Natural killer cell treated with Interleukin-12 subunit alpha and Interleukin-12 subunit beta and Interleukin-15 and Interleukin-18, amount 100 ng/mL, for 72 hours (primary cell): ENCODE measurements around the gene LYPLAL1. TPM values are rescaled to one million over a fixed set of nuclear protein-coding genes. Genes with fewer than 3 reads are reported as not detected.

Source experiments
- ATAC-seq, 2 donors: fragments of 150-1000 bp; cut with Tn5 transposase in 1 of 2; sonication (Bioruptor Pico), chemical (Tn5 transposase) in 1 of 2; 2 replicates each; pipeline ENCODE4 v1.10.0; 2021
- DNase-seq: peaks from one replicate; pipeline ENCODE4 v3.0.0; 2022; ENCODE audit warnings: low spot score
- H3K27ac Mint-ChIP-seq, 2 donors: 1 replicate in 1 of 2; 2 replicates in 1 of 2; pipeline ENCODE4 v1.8.0; 2022; ENCODE audit warnings: mixed read lengths in 2 of 2, mild to moderate bottlenecking in 1 of 2, moderate library complexity in 1 of 2
- H3K27me3 Mint-ChIP-seq, 2 donors: 1 replicate in 1 of 2; 2 replicates in 1 of 2; pipeline ENCODE4 v1.8.0; 2022; ENCODE audit warnings: mixed read lengths in 2 of 2
- H3K36me3 Mint-ChIP-seq: one replicate; pipeline ENCODE4 v1.8.0; 2022; ENCODE audit warnings: mixed read lengths
- H3K4me1 Mint-ChIP-seq, 2 donors: 1 replicate in 1 of 2; 2 replicates in 1 of 2; pipeline ENCODE4 v1.8.0; 2022; ENCODE audit warnings: low read depth in 2 of 2, mixed read lengths in 2 of 2, mild to moderate bottlenecking in 1 of 2
- H3K4me3 Mint-ChIP-seq: one replicate; pipeline ENCODE4 v1.8.0; 2022; ENCODE audit warnings: mixed read lengths
- H3K9me3 Mint-ChIP-seq: 2 replicates; pipeline ENCODE4 v1.8.0; 2022; ENCODE audit warnings: mixed read lengths
- total RNA-seq, 2 donors: library from RNA; stranded (reverse); gene quantifications; one replicate each; pipeline ENCODE4 v1.2.3, GENCODE V29; 2022

Gene LYPLAL1
- total RNA-seq, 2 donors from 2014 or later: 12.5 to 20.3 TPM

DNA sequence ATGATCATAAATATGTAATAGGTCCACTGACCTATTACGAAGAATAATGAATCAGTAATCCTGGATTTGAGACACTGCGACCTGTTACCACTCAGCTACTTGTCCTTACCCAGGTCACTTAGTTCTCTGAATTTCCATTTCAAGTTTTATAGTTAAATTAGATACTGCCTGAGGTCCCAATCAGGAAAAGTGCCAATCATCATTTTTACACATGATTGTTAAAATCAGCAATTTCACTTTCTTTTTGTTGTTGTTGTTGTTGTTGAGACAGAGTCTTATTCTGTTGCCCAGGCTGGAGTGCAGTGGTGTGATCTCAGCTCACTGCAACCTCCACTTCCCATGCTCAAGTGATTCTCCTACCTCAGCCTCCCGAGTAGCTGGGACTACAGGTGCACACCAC is 22.8 kb upstream of the LYPLAL1 start:
- no peak for DNase-seq
- Mint-ChIP-seq H3K4me1 (no peaks in the 10 kb centered on the region), H3K4me3 (no peak overlapping the region), H3K27ac (no peak overlapping the region), H3K36me3 (no peaks in the 10 kb centered on the region), H3K27me3 (peaks cover 23 to 25% of the 10 kb centered on the region in 2 donors), H3K9me3 (no peaks in the 10 kb centered on the region)
- ATAC-seq: no peak

DNA sequence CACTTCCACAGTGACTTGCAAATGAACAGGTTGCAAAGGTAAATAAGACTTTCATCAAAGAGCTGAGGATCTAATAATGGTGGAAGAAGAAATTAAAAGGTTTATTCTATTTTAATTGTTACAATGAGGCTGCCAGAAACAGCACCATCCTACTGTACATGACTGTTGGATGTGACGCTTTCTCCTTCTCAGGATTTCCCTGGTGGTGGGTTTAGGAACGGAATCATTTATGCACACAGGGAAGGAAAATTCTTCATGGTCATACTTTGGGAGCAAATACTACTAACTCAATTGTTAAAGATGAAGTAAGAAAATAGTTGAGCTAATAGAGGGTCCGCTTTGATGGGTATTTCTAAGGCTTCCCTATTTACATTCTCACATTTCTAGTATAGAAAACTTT is 22.2 kb upstream of the LYPLAL1 start:
- ATAC-seq: no peak
- no peak for DNase-seq
- no peak overlapping the region for H3K4me3 Mint-ChIP-seq
- H3K27ac Mint-ChIP-seq: no peak overlapping the region
- no peaks in the 10 kb centered on the region for H3K9me3 Mint-ChIP-seq
- no peaks in the 10 kb centered on the region for H3K36me3 Mint-ChIP-seq
- no peaks in the 10 kb centered on the region for H3K4me1 Mint-ChIP-seq
- peaks cover 19 to 20% of the 10 kb centered on the region in 2 donors for H3K27me3 Mint-ChIP-seq

DNA sequence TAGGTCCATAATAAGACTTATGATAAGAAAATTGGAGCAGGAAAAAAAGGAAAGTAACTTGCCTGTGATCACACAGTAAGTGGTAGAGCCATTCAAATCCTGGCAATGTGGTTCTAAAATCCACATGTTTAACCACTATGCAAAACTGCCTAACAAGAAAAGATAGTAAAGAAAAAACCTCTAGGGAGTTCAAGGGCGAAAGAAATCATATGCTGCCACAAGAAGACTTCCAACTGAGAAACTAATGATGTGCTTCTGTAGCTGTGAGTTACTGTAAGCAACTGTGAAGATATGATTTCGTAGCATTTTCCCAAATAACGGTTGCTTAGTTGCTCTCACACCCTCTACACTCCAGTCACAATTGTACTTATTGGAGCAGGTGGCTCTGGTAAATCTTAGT is 20.9 kb upstream of the LYPLAL1 start:
- no peak overlapping the region for H3K27ac Mint-ChIP-seq
- no peak for ATAC-seq

DNA sequence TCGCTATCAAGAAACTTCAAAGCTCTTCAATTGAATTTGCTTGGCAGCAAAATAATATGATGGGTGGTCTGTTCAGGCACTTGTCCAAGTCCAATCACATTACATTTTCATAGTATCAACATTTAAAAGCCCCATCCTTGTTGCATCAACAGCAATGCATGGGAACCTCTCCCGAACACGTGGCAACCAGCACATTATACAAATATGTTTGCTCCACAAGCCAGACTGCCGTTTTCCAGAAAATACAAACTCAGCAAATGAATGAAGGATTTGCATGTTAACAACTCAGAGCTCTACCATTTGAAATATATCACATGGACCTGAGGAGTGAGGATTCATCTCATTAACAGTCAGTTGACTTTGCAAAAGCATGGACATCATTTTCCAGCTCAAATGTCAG is 20.0 kb upstream of the LYPLAL1 start:
- DNase-seq (no peak), ATAC-seq (no peak)
- Mint-ChIP-seq H3K9me3 (no peaks in the 10 kb centered on the region), H3K36me3 (no peaks in the 10 kb centered on the region), H3K4me1 (no peaks in the 10 kb centered on the region), H3K4me3 (no peak overlapping the region), H3K27me3 (peaks cover 17 to 18% of the 10 kb centered on the region in 2 donors), H3K27ac (no peak overlapping the region)

More for the DNA sequence above, 20.9 kb upstream of the LYPLAL1 start:
- Mint-ChIP-seq H3K27me3 (peaks cover 17 to 18% of the 10 kb centered on the region in 2 donors), H3K4me1 (no peaks in the 10 kb centered on the region), H3K4me3 (no peak overlapping the region), H3K36me3 (no peaks in the 10 kb centered on the region), H3K9me3 (no peaks in the 10 kb centered on the region)
- DNase-seq: no peak

DNA sequence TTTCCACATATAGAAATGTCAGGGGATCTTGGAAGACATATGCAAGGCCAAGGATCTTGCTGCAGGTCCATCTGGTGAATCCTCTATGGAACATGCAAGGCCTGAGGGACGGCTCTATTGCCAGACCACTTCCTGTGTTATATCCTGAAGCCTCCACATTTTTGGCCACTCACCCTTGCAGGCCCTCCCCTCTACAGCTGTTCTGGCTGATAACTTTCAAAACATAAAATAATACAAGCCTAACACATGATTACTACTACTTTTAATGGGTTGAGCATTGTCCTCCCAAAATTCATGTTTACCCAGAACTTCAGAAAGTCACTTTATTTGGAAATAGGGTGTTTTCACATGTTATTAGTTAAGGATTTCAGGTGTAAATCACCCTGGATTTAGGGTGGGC is 18.5 kb upstream of the LYPLAL1 start:
- Mint-ChIP-seq H3K27ac (no peak overlapping the region), H3K27me3 (peaks cover 15 to 16% of the 10 kb centered on the region in 2 donors), H3K4me3 (no peak overlapping the region), H3K4me1 (no peaks in the 10 kb centered on the region), H3K36me3 (no peaks in the 10 kb centered on the region), H3K9me3 (no peaks in the 10 kb centered on the region)
- ATAC-seq (no peak), DNase-seq (no peak)

DNA sequence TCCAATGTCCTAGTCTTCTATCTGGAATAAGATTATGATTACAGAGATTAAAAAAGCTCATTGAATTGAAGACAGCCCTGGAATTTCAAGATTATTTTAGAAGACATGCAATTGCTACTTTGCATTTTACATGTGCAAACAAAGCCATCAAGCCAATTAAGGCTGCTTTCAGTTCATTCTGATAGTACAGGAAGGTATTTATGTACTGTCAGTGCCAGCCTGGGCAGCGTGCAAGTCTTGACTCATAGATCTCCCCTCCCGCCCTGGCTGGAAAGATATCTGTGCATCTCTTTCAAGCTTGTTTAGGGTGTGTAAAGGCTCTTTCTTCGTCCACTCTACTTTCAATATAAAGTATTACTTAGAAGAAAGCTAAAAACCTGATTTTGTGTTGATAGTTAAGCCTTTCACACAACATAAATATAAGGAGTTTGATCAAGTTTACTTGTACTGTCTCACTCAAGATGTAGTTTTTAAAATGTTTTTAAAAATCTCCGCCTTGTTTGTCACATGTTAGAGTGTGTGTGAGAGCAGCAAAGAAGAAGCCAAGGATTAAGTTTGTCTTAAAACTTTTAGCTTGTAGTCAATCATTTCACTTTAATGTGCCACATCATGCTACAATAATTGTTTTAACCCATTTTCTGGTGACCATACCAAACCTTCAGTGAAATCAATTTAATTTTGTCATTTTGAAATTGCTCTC is 13.6 kb upstream of the LYPLAL1 start:
- Mint-ChIP-seq H3K4me3 (no peak overlapping the region), H3K36me3 (no peaks in the 10 kb centered on the region), H3K4me1 (no peaks in the 10 kb centered on the region), H3K9me3 (no peaks in the 10 kb centered on the region), H3K27ac (no peak overlapping the region), H3K27me3 (peaks cover 4 to 10% of the 10 kb centered on the region in 2 donors)
- DNase-seq: no peak
- ATAC-seq: no peak

DNA sequence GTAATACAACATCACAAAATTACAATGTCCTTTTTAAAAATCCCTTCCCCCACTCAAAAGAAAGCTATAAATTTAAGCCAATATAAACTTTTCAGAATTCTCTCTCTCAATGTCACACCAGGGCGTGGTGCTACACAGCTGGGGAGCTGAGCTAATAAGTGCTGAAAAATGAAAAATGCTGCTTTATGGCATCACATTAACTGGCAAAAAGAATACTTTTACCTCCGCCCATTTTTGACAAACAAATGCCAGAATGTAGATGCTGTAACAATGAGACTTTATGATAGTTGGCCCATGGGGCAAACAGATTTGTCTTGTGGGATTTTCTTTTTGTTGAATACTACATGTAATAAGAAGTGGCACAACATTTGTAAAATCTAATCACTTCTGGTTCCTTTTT is 12.7 kb upstream of the LYPLAL1 start:
- Mint-ChIP-seq H3K27me3 (peaks cover 4 to 9% of the 10 kb centered on the region in 2 donors), H3K36me3 (no peaks in the 10 kb centered on the region), H3K9me3 (no peaks in the 10 kb centered on the region), H3K27ac (no peak overlapping the region), H3K4me3 (no peak overlapping the region), H3K4me1 (no peaks in the 10 kb centered on the region)
- ATAC-seq (no peak), DNase-seq (no peak)

DNA sequence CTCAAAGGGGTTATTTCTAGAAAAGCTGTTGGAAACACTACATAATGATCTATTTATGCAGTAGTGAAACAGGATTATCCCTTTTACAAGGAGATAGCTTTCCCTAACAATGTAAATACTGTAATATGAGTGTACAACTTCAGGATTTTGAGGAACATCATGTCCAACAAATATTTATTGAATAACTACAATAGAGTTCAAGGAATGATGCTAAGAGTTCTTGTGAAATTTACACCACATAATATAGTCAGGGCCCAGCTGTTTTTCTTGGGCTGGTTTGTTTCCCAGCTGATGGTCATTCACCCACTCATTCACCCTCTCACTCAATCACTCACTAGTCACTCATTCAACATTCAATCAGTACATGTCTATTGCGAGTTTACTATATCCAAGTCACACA is 12.3 kb upstream of the LYPLAL1 start:
- Mint-ChIP-seq H3K4me1 (no peaks in the 10 kb centered on the region), H3K27me3 (peaks cover 4 to 9% of the 10 kb centered on the region in 2 donors), H3K9me3 (no peaks in the 10 kb centered on the region), H3K27ac (no peak overlapping the region), H3K4me3 (no peak overlapping the region), H3K36me3 (no peaks in the 10 kb centered on the region)
- no peak for ATAC-seq
- no peak for DNase-seq

DNA sequence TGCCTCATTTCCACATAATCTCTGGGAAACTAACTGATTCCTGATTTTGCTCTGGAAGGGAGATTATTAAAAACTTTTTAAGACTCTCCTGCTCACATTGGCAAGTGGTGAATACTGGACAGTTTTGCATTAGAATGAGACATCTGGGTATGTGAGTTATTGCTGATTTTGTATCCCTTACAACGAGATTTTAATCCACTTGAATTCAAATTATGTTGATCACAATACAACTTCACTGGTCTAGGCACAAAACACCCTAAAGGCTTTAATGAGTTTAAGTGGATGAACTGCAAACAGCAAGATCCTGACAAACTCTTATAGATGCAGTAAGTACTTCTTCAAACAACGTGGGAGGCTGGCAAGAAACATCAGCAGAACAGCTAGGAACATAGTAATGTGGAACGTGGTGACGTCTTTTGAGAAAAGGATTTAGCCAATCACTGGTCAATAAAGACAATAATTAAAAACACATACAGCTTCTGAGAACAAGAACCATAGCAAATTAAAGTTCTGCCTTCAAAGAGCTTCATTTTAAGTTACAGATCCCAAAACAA is 10.2 kb upstream of the LYPLAL1 start:
- Mint-ChIP-seq H3K4me1 (no peaks in the 10 kb centered on the region), H3K27me3 (peaks cover 10 to 11% of the 10 kb centered on the region in 2 donors), H3K4me3 (no peak overlapping the region), H3K27ac (no peak overlapping the region), H3K9me3 (no peaks in the 10 kb centered on the region), H3K36me3 (no peaks in the 10 kb centered on the region)
- ATAC-seq: no peak
- DNase-seq: no peak

DNA sequence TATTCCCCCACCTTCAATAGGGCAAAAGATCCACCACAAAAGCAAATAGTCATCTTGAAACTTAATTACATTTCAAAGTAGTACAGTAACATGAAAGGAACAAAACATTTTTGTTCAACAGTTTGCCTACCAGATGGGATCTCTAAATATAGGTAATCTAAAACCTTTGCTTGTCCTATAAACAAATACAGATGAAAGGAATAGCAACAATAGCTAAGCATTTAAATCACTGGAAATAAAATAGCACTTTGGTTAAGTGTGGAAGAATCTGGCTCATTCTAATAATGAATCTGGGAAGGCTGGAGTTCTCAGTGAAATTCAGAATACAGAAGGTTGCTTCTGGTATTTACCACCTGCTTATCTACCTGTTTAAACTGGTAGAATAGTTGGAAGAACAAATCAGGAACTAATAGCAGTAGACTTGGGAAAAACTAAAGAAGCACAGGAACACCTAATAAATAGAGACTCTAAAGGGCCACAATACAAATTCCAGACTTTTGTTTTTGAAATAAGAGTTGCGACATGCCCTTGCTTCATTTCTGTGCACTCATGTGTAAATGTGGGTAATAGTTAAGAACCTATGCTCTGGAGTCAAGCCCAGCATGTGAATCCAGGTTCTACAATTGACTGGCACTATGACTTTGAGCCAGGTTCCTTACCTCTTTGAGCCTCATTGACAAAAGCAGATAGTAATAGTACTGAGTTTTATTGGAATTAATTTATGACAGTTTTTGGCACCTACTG is 2.3 kb upstream of the LYPLAL1 start:
- Mint-ChIP-seq H3K27me3 (peaks cover 6 to 11% of the 10 kb centered on the region in 2 donors), H3K4me3 (no peak overlapping the region), H3K36me3 (peaks cover 10% of the 10 kb centered on the region), H3K4me1 (peaks cover 18 to 36% of the 10 kb centered on the region in 2 donors), H3K27ac (no peak overlapping the region), H3K9me3 (no peaks in the 10 kb centered on the region)
- no peak for ATAC-seq
- DNase-seq: no peak

DNA sequence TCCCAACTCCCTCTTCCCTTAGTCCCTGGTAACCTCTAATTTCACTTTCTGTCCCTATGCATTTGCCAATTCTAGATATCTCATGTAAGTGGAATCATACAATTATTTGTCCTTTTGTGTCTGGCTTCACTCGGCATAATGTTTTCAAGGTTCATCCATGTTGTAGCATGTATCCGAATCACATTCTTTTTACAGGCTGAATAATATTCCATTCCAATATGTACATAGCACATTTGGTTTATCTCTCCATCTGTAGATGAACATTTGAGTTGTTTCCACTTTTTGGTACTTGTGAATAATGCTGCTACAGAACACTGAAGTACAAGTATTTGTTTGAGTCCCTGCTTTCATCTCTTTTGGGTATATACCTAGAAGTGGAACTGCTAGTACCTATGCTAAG is 857 bp upstream of the LYPLAL1 start:
- no peaks in the 10 kb centered on the region for H3K9me3 Mint-ChIP-seq
- H3K27me3 Mint-ChIP-seq: peaks cover 0 to 9% of the 10 kb centered on the region in 2 donors
- H3K4me1 Mint-ChIP-seq: peaks cover 27 to 50% of the 10 kb centered on the region in 2 donors
- DNase-seq (no peak), ATAC-seq (no peak)
- peak overlapping the region; percentile 11 for H3K4me3 Mint-ChIP-seq
- peaks cover 10% of the 10 kb centered on the region for H3K36me3 Mint-ChIP-seq
- H3K27ac Mint-ChIP-seq: peak overlapping the region; percentile 90 to 98

DNA sequence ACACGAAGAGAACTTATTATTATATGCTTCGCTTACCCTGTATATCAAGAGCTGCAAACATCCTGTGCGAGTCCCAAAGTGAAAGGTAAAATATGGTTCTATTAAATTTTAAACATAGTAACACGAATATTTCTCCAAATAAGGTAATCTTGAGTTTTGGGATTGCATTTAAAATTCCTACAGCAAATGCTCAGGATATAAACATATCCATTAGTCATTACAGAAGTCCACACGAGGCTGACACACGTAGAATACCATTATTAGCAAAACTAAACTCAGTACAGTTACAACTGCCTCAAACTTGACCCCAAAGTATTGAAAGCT is 282 bp upstream of the LYPLAL1 start:
- Mint-ChIP-seq H3K4me3 (peak overlapping the region; percentile 100), H3K36me3 (peaks cover 10% of the 10 kb centered on the region), H3K27ac (peak overlapping the region; percentile 90 to 98), H3K27me3 (peaks cover 0 to 9% of the 10 kb centered on the region in 2 donors), H3K4me1 (peaks cover 28 to 53% of the 10 kb centered on the region in 2 donors), H3K9me3 (no peaks in the 10 kb centered on the region)
- DNase-seq (no peak), ATAC-seq (no peak)

DNA sequence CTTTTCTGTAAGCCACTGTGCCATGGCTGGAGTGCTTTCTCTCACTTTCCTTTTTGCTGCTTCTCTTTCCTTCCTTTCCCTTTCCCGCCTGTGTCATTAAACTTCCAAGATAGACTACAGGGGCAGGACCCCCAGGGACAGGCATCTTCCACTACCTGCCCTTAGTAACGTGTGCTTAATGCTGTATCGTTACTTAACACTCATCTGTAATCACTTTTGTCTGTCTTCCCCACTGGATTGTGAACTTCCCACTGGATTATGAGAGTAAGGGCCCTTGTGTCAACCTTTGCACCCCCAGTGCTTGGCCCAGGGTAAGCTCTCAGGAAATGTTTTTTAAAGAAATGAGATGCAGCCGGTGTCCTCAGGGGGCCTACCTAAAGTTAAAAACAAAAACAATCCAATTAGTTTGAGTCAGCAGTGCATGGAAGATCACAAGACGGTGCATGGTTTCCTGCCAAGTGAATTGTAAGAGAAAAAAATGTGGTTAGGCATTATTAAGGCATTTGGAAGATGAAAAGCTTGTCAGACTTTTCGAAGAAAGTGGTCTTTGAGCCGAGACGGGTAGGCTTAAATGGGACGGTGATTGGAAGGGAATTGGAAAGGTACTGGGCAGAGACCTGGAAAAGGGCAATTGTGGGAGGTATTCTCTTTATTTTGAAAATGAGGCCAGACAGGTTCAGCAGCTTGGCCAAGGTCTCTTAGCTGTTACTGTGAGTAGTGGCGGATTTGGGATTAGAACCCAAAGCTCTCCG is 958 bp downstream of the LYPLAL1 start:
- DNase-seq: no peak
- H3K4me1 Mint-ChIP-seq: peaks cover 28 to 53% of the 10 kb centered on the region in 2 donors
- no peaks in the 10 kb centered on the region for H3K9me3 Mint-ChIP-seq
- H3K27me3 Mint-ChIP-seq: peaks cover 0 to 9% of the 10 kb centered on the region in 2 donors
- no peak for ATAC-seq
- peaks cover 10% of the 10 kb centered on the region for H3K36me3 Mint-ChIP-seq
- peak overlapping the region; percentile 100 for H3K4me3 Mint-ChIP-seq
- H3K27ac Mint-ChIP-seq: peak overlapping the region; percentile 90 to 98

DNA sequence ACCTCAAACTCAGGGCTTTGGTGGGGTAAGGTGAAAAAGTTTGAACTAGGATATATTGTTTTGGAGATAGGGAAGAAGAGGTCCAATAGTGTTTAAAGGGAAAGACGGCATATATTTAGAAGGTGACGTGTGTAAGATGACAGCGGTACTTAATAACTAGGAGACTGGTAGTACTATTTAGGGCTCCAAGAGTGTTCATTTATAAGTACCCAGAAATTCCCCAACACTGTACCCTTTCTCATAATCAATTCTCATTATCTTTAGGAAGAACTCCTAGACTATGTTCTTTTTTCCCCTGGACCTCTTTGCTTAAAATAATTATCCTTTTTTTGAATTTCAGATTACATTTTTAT is 1.5 kb downstream of the LYPLAL1 start:
- DNase-seq (no peak), ATAC-seq (no peak)
- Mint-ChIP-seq H3K36me3 (peaks cover 10% of the 10 kb centered on the region), H3K4me1 (peaks cover 28 to 53% of the 10 kb centered on the region in 2 donors), H3K27ac (peak overlapping the region; percentile 90 to 98), H3K9me3 (no peaks in the 10 kb centered on the region), H3K4me3 (peak overlapping the region; percentile 100), H3K27me3 (peaks cover 0 to 6% of the 10 kb centered on the region in 2 donors)
